CD4-positive, alpha-beta memory T cell (primary cell): ENCODE results near the gene BTBD18. TPM values are rescaled to one million over a fixed set of nuclear protein-coding genes. Genes with fewer than 3 reads are reported as not detected.

Experiments used
- CTCF ChIA-PET: fragments of 350-600 bp; sonication (Branson Sonifier 250); formaldehyde crosslinking; loops from one replicate; lab custom pipeline; 2021; ENCODE audit warnings: inconsistent platforms; ENCODE audit not compliant: partially characterized antibody; lab: Charles Lee
- POLR2A ChIA-PET: fragments of 350-600 bp; sonication (Branson Sonifier 250); formaldehyde crosslinking; loops from one replicate; lab custom pipeline; 2021; ENCODE audit not compliant: partially characterized antibody; lab: Charles Lee
- DNase-seq, 5 donors: peaks; one replicate each; pipeline versions ENCODE4 v3.0.0 to v3.0.0-alpha.2; 2020 to 2022; ENCODE audit warnings: mixed read lengths in 1 of 5
- H3K27ac ChIP-seq: one replicate; pipeline ENCODE4 v1.7.0; 2013; ENCODE audit warnings: low read depth, low read length
- H3K27me3 ChIP-seq: 2 replicates; pipeline ENCODE4 v1.7.0; 2013; ENCODE audit warnings: mild to moderate bottlenecking, low read length, moderate library complexity; ENCODE audit not compliant: insufficient read depth
- H3K36me3 ChIP-seq: 2 replicates; pipeline ENCODE4 v1.7.0; 2013; ENCODE audit warnings: mild to moderate bottlenecking, low read length, moderate library complexity; ENCODE audit not compliant: insufficient read depth
- H3K4me1 ChIP-seq: 2 replicates; pipeline ENCODE4 v1.7.0; 2013; ENCODE audit warnings: mild to moderate bottlenecking, low read length, moderate library complexity; ENCODE audit not compliant: insufficient read depth
- H3K4me3 ChIP-seq, 2 donors: one replicate each; pipeline ENCODE4 v1.7.0; 2013; ENCODE audit warnings: low read length in 2 of 2, mild to moderate bottlenecking in 1 of 2
- H3K9me3 ChIP-seq, 2 donors: one replicate each; pipeline ENCODE4 v1.7.0; 2013; ENCODE audit warnings: low read length in 2 of 2, control low read depth in 1 of 2; ENCODE audit not compliant: control insufficient read depth in 1 of 2
- H3K27ac Mint-ChIP-seq, 7 donors: one replicate each; pipeline ENCODE4 v1.8.0; 2020 to 2021; ENCODE audit warnings: mixed read lengths in 7 of 7, mild to moderate bottlenecking in 6 of 7, inconsistent platforms in 3 of 7, moderate library complexity in 3 of 7
- H3K27me3 Mint-ChIP-seq, 2 donors: one replicate each; pipeline ENCODE4 v1.8.0; 2020 to 2021; ENCODE audit warnings: mixed read lengths in 2 of 2
- H3K36me3 Mint-ChIP-seq, 2 donors: one replicate each; pipeline ENCODE4 v1.8.0; 2020 to 2021; ENCODE audit warnings: mixed read lengths in 2 of 2, inconsistent platforms in 1 of 2, mild to moderate bottlenecking in 1 of 2
- H3K4me1 Mint-ChIP-seq, 4 donors: one replicate each; pipeline ENCODE4 v1.8.0; 2020 to 2021; ENCODE audit warnings: mixed read lengths in 4 of 4, mild to moderate bottlenecking in 1 of 4
- H3K4me3 Mint-ChIP-seq, 8 donors: one replicate each; pipeline ENCODE4 v1.8.0; 2020 to 2021; ENCODE audit warnings: mixed read lengths in 8 of 8, mild to moderate bottlenecking in 7 of 8, moderate library complexity in 6 of 8, inconsistent platforms in 3 of 8
- H3K9me3 Mint-ChIP-seq, 8 donors: one replicate each; pipeline ENCODE4 v1.8.0; 2020 to 2021; ENCODE audit warnings: mixed read lengths in 8 of 8, mild to moderate bottlenecking in 5 of 8, inconsistent platforms in 3 of 8, moderate library complexity in 1 of 8
- intact Hi-C: fragments of 100-400 bp; cut with micrococcal nuclease; formaldehyde crosslinking; loops from one replicate; pipeline ENCODE4 v1.15.1; 2023
- polyA plus RNA-seq, 2 donors: library from polyadenylated mRNA; unstranded; fragments of 300-500 nt; fragmentation: Illumina TruSeq; gene quantifications; one replicate each; pipeline ENCODE4 v1.2.3, GENCODE V29; 2021
- total RNA-seq, 2 experiments: library from RNA; stranded (reverse); gene quantifications; one replicate each; pipeline ENCODE4 v1.2.3, GENCODE V29; 2021

BTBD18 gene
- total and polyA plus RNA-seq, 4 experiments from 2014 or later = 0.34 to 0.44 TPM; not detected in 2

DNA sequence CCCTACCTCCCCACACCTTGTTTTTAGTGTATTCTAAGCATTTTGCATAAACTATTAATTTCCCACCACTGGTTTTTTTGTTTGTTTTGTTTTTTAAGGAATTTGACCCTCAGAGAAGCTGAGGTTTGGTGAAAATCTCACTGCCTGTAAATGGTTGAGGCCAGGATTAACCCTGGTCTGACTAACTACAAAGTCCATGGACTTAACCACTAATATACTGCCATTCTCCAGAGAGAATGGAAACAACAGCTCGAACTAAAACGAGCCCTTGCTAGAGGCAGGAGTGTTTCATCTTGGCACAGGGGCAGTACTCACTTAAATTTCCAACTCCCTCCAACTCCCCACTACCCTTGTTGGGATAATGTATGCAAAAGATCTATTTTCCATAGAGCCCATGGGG is 12.9 kb upstream of the BTBD18 start:
- Mint-ChIP-seq H3K4me3 (no peak overlapping the region), H3K36me3 (peaks cover 0 to 3% of the 10 kb centered on the region in 2 donors), H3K4me1 (peaks cover 0 to 2% (median under 1%) of the 10 kb centered on the region in 4 donors), H3K9me3 (no peaks in the 10 kb centered on the region), H3K27ac (peak overlapping the region in 1 of 7 donors; percentile 5), H3K27me3 (peaks cover 0 to 1% of the 10 kb centered on the region in 2 donors)
- H3K27ac ChIP-seq = no peak overlapping the region
- intact Hi-C loops = no loop called here
- H3K9me3 ChIP-seq = no peaks in the 10 kb centered on the region
- no peaks in the 10 kb centered on the region for H3K36me3 ChIP-seq
- H3K4me1 ChIP-seq = no peaks in the 10 kb centered on the region
- no peak for DNase-seq
- ChIA-PET POLR2A (interaction anchor here (1.3 kb wide), 1 partner anchor 17 kb away, joined by 4 read pairs; no protein-coding TSS in a partner anchor), CTCF (interaction anchor here (1.3 kb wide), 2 partner anchors 16 to 36 kb away, joined by 3 to 5 read pairs; no protein-coding TSS in a partner anchor)
- no peak overlapping the region for H3K4me3 ChIP-seq
- H3K27me3 ChIP-seq = no peaks in the 10 kb centered on the region

DNA sequence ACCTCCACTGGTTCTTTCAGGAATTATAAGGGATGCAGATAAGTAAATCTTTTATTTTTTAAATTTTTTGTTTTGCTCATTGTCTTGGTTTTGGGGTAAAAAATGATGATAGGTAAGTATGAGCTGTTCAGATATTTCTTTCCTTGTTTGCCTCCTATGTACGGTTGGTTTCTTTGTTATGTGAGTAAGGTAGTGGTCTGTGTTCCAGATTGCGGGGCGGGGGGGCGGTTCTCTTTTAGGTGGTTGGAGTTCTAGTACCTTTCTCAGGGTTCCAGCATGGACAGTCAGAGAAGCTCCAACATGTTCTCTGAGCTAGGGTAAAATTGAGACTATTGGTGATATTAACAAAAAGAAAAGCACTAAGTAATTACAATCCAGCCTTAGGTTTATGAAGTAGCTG is 12.4 kb upstream of the BTBD18 start:
- ChIA-PET POLR2A (interaction anchor here (1.3 kb wide), 1 partner anchor 16 kb away, joined by 4 read pairs; no protein-coding TSS in a partner anchor), CTCF (interaction anchor here (1.3 kb wide), 2 partner anchors 16 to 37 kb away, joined by 3 to 5 read pairs; no protein-coding TSS in a partner anchor)
- no peak overlapping the region for H3K4me3 ChIP-seq
- H3K9me3 ChIP-seq = no peaks in the 10 kb centered on the region
- no peaks in the 10 kb centered on the region for H3K4me1 ChIP-seq
- H3K36me3 ChIP-seq = no peaks in the 10 kb centered on the region
- H3K27me3 ChIP-seq = no peaks in the 10 kb centered on the region
- no peak overlapping the region for H3K27ac ChIP-seq
- no peak overlapping the region for H3K4me3 Mint-ChIP-seq
- peak overlapping the region in 1 of 7 donors; percentile 0 for H3K27ac Mint-ChIP-seq
- no peaks in the 10 kb centered on the region for H3K9me3 Mint-ChIP-seq
- H3K27me3 Mint-ChIP-seq = peaks cover 0 to 1% of the 10 kb centered on the region in 2 donors
- H3K4me1 Mint-ChIP-seq = peaks cover 0 to 1% (median 0%) of the 10 kb centered on the region in 4 donors
- no peak for DNase-seq
- intact Hi-C loops = no loop called here
- peaks cover 0 to 3% of the 10 kb centered on the region in 2 donors for H3K36me3 Mint-ChIP-seq

DNA sequence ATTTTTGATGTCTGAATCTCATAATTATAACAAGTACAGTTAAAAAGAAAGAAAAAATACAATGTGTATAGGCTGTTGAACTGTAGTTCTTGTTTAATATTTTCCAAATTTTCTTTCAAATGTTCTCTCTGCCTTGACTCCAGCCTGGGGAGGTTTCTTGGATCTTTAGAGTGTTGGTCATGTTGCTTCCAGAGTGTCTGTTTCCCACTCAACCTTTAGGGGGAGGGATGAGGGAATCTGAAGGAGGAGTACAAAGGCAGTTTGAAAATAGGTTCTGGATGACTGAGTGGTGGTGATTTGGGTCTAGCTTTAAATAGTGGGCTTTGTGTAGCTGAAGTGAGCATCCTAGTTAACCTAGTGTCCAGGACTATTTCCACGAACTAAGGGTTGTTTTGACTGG is 11.9 kb upstream of the BTBD18 start:
- no peaks in the 10 kb centered on the region for H3K9me3 Mint-ChIP-seq
- Histone ChIP-seq H3K27ac (no peak overlapping the region), H3K4me1 (no peaks in the 10 kb centered on the region), H3K27me3 (no peaks in the 10 kb centered on the region), H3K36me3 (no peaks in the 10 kb centered on the region), H3K4me3 (no peak overlapping the region), H3K9me3 (no peaks in the 10 kb centered on the region)
- POLR2A ChIA-PET = no interaction called here
- peaks cover 0 to 1% of the 10 kb centered on the region in 2 donors for H3K27me3 Mint-ChIP-seq
- H3K36me3 Mint-ChIP-seq = peaks cover 0 to 3% of the 10 kb centered on the region in 2 donors
- intact Hi-C loops = no loop called here
- no peak overlapping the region for H3K27ac Mint-ChIP-seq
- no peak for DNase-seq
- H3K4me1 Mint-ChIP-seq = peaks cover 0 to 1% (median 0%) of the 10 kb centered on the region in 4 donors
- H3K4me3 Mint-ChIP-seq = no peak overlapping the region
- CTCF ChIA-PET = interaction anchor here (0.6 to 1.3 kb wide), 2 partner anchors 15 to 36 kb away, joined by 3 read pairs; no protein-coding TSS in a partner anchor

DNA sequence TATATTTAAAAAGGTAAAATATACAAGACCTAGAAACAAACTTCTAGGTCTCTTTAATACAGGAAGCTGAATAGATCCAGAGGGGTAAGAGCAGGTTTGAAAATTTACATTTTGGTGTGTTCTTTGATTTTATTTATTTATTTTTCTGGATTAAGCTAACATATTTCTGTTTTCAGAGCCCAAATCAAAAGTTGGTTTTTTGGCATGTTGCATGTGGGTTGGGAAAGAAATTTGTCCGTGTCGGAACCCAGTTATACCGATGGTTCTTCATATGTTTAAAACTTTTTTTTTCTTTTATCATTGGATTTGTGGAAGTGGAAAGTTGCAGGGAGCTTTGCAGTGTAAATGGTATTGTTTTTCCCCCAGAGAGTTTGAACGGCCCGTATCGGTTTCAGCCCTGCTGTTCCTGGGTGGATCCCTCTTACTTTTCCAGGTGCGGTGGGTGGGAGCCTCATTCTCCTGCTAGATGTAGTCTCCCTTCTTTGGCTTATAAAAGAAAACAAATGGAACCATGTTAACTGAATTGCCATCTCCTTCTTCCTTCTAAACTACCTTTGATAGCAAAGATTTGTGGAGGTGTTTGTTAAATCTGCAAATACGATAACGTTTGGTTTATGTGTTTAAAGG is 10.7 kb upstream of the BTBD18 start:
- peaks cover 0 to 1% (median 0%) of the 10 kb centered on the region in 4 donors for H3K4me1 Mint-ChIP-seq
- Histone ChIP-seq H3K4me1 (no peaks in the 10 kb centered on the region), H3K4me3 (no peak overlapping the region), H3K27me3 (no peaks in the 10 kb centered on the region), H3K27ac (no peak overlapping the region), H3K36me3 (no peaks in the 10 kb centered on the region), H3K9me3 (no peaks in the 10 kb centered on the region)
- ChIA-PET CTCF (interaction anchor here (1.3 kb wide), 1 partner anchor 18 kb away, joined by 4 read pairs; no protein-coding TSS in a partner anchor), POLR2A (interaction anchor here (0.8 kb wide), 1 partner anchor 21 kb away, joined by 3 read pairs; the partner anchor contains the start of gene SELENOH)
- H3K36me3 Mint-ChIP-seq = peaks cover 0 to 3% of the 10 kb centered on the region in 2 donors
- DNase-seq = no peak
- intact Hi-C loops = no loop called here
- H3K27me3 Mint-ChIP-seq = peaks cover 0 to 1% of the 10 kb centered on the region in 2 donors
- H3K4me3 Mint-ChIP-seq = no peak overlapping the region
- H3K9me3 Mint-ChIP-seq = no peaks in the 10 kb centered on the region
- no peak overlapping the region for H3K27ac Mint-ChIP-seq

DNA sequence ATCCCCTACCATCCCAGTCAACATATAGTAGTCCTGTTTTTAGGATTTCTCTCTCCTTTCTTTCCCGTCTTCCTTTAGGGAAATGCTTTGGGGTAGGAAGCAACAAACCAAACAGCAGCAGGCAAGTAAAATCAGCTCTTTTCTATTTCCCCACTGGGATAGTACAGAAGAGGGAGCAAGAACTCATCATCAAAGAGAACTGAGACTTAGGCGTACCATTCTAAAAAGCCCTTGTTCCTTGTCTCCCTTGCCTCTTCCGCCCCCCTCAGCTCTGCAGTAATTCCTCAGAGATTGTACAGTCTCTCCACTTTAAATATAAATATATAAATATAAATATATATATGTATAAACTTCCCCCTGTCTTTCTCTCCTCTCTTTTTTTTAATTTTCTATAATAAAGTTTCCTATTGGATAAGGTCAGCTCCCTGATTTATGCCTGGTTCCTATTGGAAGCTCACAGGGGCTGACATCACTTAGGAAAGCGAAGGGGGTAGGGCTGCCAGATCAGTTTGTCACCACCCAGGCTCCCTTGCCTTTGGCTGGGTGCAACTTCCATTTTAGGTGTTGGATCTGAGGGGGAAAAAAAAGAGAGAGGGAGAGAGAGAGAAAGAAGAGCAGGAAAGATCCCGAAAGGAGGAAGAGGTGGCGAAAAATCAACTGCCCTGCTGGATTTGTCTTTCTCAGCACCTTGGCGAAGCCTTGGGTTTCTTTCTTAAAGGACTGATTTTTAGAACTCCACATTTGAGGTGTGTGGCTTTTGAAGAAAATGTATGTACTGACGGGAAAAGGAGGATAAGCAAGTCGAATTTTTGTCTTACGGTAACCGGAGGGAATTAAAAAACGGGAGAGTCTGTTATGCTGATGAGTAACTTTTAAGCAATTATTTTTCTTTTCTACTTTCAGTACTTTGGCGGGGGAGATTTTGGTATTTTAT is 9.9 kb upstream of the BTBD18 start, which contains the start of gene CTNND1:
Gene CTNND1, plus strand, starts transcription at position 502 of the 934 bp plus-strand sequence. CDS start 29,677 bp downstream, outside the sequence.
- no peak for DNase-seq
- no peaks in the 10 kb centered on the region for H3K27me3 ChIP-seq
- ChIA-PET CTCF (interaction anchor here (1.3 to 5.4 kb wide), 2 partner anchors 18 to 39 kb away, joined by 4 to 44 read pairs; no protein-coding TSS in a partner anchor), POLR2A (interaction anchor here (0.9 to 1.9 kb wide), 2 partner anchors 20 to 39 kb away, joined by 3 to 6 read pairs; partner anchors contain the start of gene SELENOH)
- H3K36me3 Mint-ChIP-seq = peaks cover 0 to under 1% of the 10 kb centered on the region in 2 donors
- H3K27ac Mint-ChIP-seq = peak within 1 kb of the TSS in 1 of 7 donors; percentile 19
- H3K4me1 ChIP-seq = no peaks in the 10 kb centered on the region
- intact Hi-C loops = no loop called here
- H3K4me1 Mint-ChIP-seq = peaks cover 0 to 1% (median 0%) of the 10 kb centered on the region in 4 donors
- no peaks in the 10 kb centered on the region for H3K9me3 Mint-ChIP-seq
- no peak within 1 kb of the TSS for H3K27ac ChIP-seq
- peak within 1 kb of the TSS in 1 of 8 donors; percentile 52 for H3K4me3 Mint-ChIP-seq
- H3K9me3 ChIP-seq = no peaks in the 10 kb centered on the region
- peaks cover 0 to 1% of the 10 kb centered on the region in 2 donors for H3K27me3 Mint-ChIP-seq
- no peaks in the 10 kb centered on the region for H3K36me3 ChIP-seq
- H3K4me3 ChIP-seq = no peak within 1 kb of the TSS

DNA sequence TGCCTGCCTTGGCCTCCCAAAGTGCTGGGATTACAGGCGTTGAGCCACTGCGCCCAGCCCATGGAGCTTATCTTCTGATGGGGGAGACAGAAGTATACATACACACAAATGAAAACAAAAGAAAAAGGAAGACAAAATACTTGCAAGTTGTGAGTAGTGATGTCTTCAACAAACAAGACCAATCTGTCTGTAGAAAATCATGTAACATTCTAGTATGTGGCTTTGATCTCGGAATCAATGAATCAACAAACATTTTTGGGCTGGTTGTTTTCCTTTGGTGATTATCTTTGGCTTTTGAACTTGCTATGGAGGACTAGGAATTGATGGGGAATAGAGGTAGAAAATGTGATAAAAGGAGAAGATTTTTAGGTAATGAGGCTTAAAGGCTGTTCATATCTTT is 6.6 kb upstream of the BTBD18 start:
- no peak overlapping the region for H3K4me3 Mint-ChIP-seq
- Histone ChIP-seq H3K27me3 (no peaks in the 10 kb centered on the region), H3K9me3 (no peaks in the 10 kb centered on the region), H3K27ac (no peak overlapping the region), H3K4me3 (no peak overlapping the region), H3K4me1 (no peaks in the 10 kb centered on the region), H3K36me3 (no peaks in the 10 kb centered on the region)
- H3K27me3 Mint-ChIP-seq = peaks cover 0 to 1% of the 10 kb centered on the region in 2 donors
- POLR2A ChIA-PET = no interaction called here
- intact Hi-C loops = no loop called here
- H3K36me3 Mint-ChIP-seq = no peaks in the 10 kb centered on the region
- CTCF ChIA-PET = interaction anchor here (1.0 to 5.4 kb wide), 3 partner anchors 30 to 42 kb away, joined by 3 to 44 read pairs (median 4); no protein-coding TSS in a partner anchor
- no peaks in the 10 kb centered on the region for H3K9me3 Mint-ChIP-seq
- no peak for DNase-seq
- H3K4me1 Mint-ChIP-seq = peaks cover 0 to 1% (median 0%) of the 10 kb centered on the region in 4 donors
- no peak overlapping the region for H3K27ac Mint-ChIP-seq
